Erythroblast (primary cell): ENCODE results near the gene EEA1.

Experiments used
- GATA1 ChIP-seq: IDR thresholded peaks from 2 replicates; pipeline ENCODE4 v1.6.1; 2011; ENCODE audit warnings: low read depth, mild to moderate bottlenecking, control low read depth, low read length, moderate library complexity
- POLR2A ChIP-seq: IDR thresholded peaks from 2 replicates; pipeline ENCODE4 v1.6.1; 2011; ENCODE audit warnings: mild to moderate bottlenecking, low read length

DNA sequence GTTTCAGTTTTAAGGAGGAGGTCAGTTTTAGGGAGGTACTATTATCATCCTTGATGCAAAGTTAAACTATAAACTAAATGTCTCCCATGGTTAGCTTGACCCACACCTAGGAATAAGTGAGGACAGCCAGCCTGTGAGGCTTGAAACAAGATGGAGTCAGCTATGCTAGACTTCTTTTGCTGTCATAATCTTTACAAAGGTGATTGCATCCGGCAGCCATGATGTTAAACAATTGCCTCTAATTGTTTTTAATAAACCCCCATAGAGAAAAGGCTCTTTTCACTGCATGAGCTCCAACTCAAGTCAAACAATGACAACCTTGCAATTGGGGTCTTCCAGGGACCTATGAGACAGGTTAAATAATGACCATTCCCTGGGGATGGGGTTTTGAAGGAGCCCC is 45.7 kb upstream of the EEA1 start:
- no peak for TF ChIP-seq POLR2A
- TF ChIP-seq GATA1: no peak
